ENCODE results near the gene ANO1. TPM values are rescaled to one million over a fixed set of nuclear protein-coding genes. Genes with fewer than 3 reads are reported as not detected.

The ANO1 gene
- total RNA-seq, 1 experiment from 2014 or later = 41.7 TPM

- Histone ChIP-seq H2AFZ (ENCODE audit: low read depth, low read length, poor library complexity, severe bottlenecking) (no peak overlapping the region), H3K9me3 (ENCODE audit: control insufficient read depth in 1 of 2, insufficient read depth in 1 of 2, low read depth in 1 of 2, low read length in 2 of 2) (no peaks in the 10 kb centered on the region), H3K79me2 (ENCODE audit: insufficient read depth, low read length) (no peaks in the 10 kb centered on the region), H3K27ac (ENCODE audit: low read depth, low read length) (no peak overlapping the region), H3K36me3 (ENCODE audit: control insufficient read depth in 1 of 2, insufficient read depth in 2 of 2, low read length in 2 of 2) (no peaks in the 10 kb centered on the region; a peak in 1 of 4 replicates), H3K27me3 (ENCODE audit: insufficient read depth, low read length) (no peaks in the 10 kb centered on the region), H4K20me1 (ENCODE audit: insufficient read depth) (no peaks in the 10 kb centered on the region), H3K9ac (ENCODE audit: low read length) (no peak overlapping the region), H3K4me3 (replicated peaks in 1 of 2; ENCODE audit: low read depth in 1 of 2, low read length in 2 of 2) (no peak overlapping the region), H3K9me2 (ENCODE audit: insufficient read depth) (no peaks in the 10 kb centered on the region), H3K4me1 (ENCODE audit: control insufficient read depth in 1 of 2, insufficient read depth in 2 of 2, low read length in 2 of 2) (no peaks in the 10 kb centered on the region), H3K4me2 (ENCODE audit: low read length) (no peak overlapping the region)
- DNase-seq (ENCODE audit: low read depth, low spot score) (no peak), ATAC-seq (no peak)
- BruUV-seq (replicated peaks) = no TSS peak
- POLR2A ChIA-PET = no interaction called here
- CTCF ChIA-PET = no interaction called here
- TF ChIP-seq SP1 (IDR thresholded peaks at IDR 0.05; ENCODE audit: low read depth) (no peak), TCF7L2 (IDR thresholded peaks at IDR 0.05; ENCODE audit: borderline replicate concordance, extremely low read depth, insufficient read depth, insufficient read length) (no peak), RAD21 (IDR thresholded peaks at IDR 0.05; ENCODE audit: low read depth) (no peak), CTCF (IDR thresholded peaks at IDR 0.05 in 2 of 3, conservative IDR thresholded peaks at IDR 0.05 in 1 of 3; ENCODE audit: borderline replicate concordance in 1 of 3, insufficient read depth in 1 of 3, low read depth in 2 of 3, low read length in 2 of 3) (no peak), ZNF274 (IDR thresholded peaks at IDR 0.05; ENCODE audit: low read depth, low read length) (no peak), POLR2A (IDR thresholded peaks at IDR 0.05; ENCODE audit: borderline replicate concordance, extremely low read depth, insufficient read depth, insufficient read length) (no peak), CBX3 (IDR thresholded peaks at IDR 0.05; ENCODE audit: low read depth) (no peak), EZH2phosphoT487 (IDR thresholded peaks at IDR 0.05; ENCODE audit: borderline replicate concordance) (no peak), CEBPB (IDR thresholded peaks at IDR 0.05; ENCODE audit: low read depth) (no peak), SIN3A (IDR thresholded peaks at IDR 0.05; ENCODE audit: low read depth) (no peak), POLR2AphosphoS5 (IDR thresholded peaks at IDR 0.05; ENCODE audit: low read depth, low read length) (no peak), ZBTB33 (IDR thresholded peaks at IDR 0.05; ENCODE audit: extremely low read depth, insufficient replicate concordance, low read length) (no peak), REST (IDR thresholded peaks at IDR 0.05; ENCODE audit: low read depth) (no peak), EGR1 (IDR thresholded peaks at IDR 0.05; ENCODE audit: low read depth) (no peak), JUND (IDR thresholded peaks at IDR 0.05) (no peak), SRF (IDR thresholded peaks at IDR 0.05; ENCODE audit: low read depth) (no peak), EZH2 (IDR thresholded peaks at IDR 0.05) (no peak), FOSL1 (IDR thresholded peaks at IDR 0.05; ENCODE audit: low read depth) (no peak), ELF1 (IDR thresholded peaks at IDR 0.05; ENCODE audit: borderline replicate concordance, low read depth) (no peak)
- RAD21 ChIA-PET (ENCODE audit: low non-redundant PET in 1 of 2, low total read pairs in 2 of 2, uncharacterized antibody in 2 of 2, unreplicated experiment in 2 of 2) = no interaction called here
- intact Hi-C loops (cut with micrococcal nuclease) = no loop called here
Measured at GRCh38 chr11:70180906-70181305, 102.8 kb downstream of the ANO1 start.

Data from HCT116 (cell line).